ENCODE measurements around the gene ERC2. TPM values are rescaled to one million over a fixed set of nuclear protein-coding genes. Genes with fewer than 3 reads are reported as not detected.

Gene ERC2
- total and polyA plus RNA-seq, 2 of the 13 experiments (the other 11 are each of a cell fraction or from before 2014, with no cell fraction given): 0.16 to 0.22 TPM

- TF ChIP-seq, protein P1, sequence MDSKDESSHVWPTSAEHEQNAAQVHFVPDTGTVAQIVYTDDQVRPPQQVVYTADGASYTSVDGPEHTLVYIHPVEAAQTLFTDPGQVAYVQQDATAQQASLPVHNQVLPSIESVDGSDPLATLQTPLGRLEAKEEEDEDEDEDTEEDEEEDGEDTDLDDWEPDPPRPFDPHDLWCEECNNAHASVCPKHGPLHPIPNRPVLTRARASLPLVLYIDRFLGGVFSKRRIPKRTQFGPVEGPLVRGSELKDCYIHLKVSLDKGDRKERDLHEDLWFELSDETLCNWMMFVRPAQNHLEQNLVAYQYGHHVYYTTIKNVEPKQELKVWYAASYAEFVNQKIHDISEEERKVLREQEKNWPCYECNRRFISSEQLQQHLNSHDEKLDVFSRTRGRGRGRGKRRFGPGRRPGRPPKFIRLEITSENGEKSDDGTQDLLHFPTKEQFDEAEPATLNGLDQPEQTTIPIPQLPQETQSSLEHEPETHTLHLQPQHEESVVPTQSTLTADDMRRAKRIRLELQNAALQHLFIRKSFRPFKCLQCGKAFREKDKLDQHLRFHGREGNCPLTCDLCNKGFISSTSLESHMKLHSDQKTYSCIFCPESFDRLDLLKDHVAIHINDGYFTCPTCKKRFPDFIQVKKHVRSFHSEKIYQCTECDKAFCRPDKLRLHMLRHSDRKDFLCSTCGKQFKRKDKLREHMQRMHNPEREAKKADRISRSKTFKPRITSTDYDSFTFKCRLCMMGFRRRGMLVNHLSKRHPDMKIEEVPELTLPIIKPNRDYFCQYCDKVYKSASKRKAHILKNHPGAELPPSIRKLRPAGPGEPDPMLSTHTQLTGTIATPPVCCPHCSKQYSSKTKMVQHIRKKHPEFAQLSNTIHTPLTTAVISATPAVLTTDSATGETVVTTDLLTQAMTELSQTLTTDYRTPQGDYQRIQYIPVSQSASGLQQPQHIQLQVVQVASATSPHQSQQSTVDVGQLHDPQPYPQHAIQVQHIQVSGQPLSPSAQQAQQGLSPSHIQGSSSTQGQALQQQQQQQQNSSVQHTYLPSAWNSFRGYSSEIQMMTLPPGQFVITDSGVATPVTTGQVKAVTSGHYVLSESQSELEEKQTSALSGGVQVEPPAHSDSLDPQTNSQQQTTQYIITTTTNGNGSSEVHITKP (CRISPR knock-in tag; IDR thresholded peaks at IDR 0.05; ENCODE audit: low read depth): peak; percentile 74
- peak; percentile 84 for TF ChIP-seq PHF5A (CRISPR knock-in tag; IDR thresholded peaks at IDR 0.05; ENCODE audit: low read depth, unreplicated experiment)
- TF ChIP-seq ZNF549 (CRISPR knock-in tag; IDR thresholded peaks at IDR 0.05): no peak
- no peak; the same call in 1 of the 2 replicates for TF ChIP-seq E2F2 (CRISPR knock-in tag; IDR thresholded peaks at IDR 0.05; ENCODE audit: borderline replicate concordance)
- TF ChIP-seq CERS6 (CRISPR knock-in tag; IDR thresholded peaks at IDR 0.05): no peak
- TF ChIP-seq SAP130 (CRISPR knock-in tag; IDR thresholded peaks at IDR 0.05; ENCODE audit: low read depth): peak; percentile 90
- TF ChIP-seq ELF4 (CRISPR knock-in tag; IDR thresholded peaks at IDR 0.05; ENCODE audit: borderline replicate concordance): no peak
- peak; percentile 71; the same call in 1 of the 2 replicates for TF ChIP-seq ZNF318 (CRISPR knock-in tag; IDR thresholded peaks at IDR 0.05)
- TF ChIP-seq, protein P2, sequence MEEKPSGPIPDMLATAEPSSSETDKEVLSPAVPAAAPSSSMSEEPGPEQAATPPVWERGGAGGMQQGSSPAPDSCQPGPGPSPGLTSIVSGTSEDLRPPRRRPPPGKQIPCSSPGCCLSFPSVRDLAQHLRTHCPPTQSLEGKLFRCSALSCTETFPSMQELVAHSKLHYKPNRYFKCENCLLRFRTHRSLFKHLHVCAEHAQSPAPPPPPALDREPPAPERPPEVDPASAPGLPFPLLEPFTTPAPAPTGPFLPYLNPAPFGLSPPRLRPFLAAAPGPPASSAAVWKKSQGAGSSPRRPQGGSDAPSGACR (CRISPR knock-in tag; IDR thresholded peaks at IDR 0.05): no peak
- TF ChIP-seq RAD21 (CRISPR knock-in tag; IDR thresholded peaks at IDR 0.05): peak; percentile 72
- TF ChIP-seq AGO1 (IDR thresholded peaks at IDR 0.05; ENCODE audit: low read depth, low read length, poor library complexity, severe bottlenecking): no peak
- TF ChIP-seq ZC3H13 (CRISPR knock-in tag; IDR thresholded peaks at IDR 0.05): peak; percentile 71; the same call in 1 of the 2 replicates
- TF ChIP-seq KDM3A (CRISPR knock-in tag; IDR thresholded peaks at IDR 0.05; ENCODE audit: low read depth): peak; percentile 63; the same call in 1 of the 2 replicates
Measured at GRCh38 chr3:56494679-56495322, 26.5 kb upstream of the ERC2 start (continued).
